COLO668 (cell line): ENCODE data around the gene SUMO3.
A peak's percentile ranks its signal among the peaks of the same experiment; 100 is the strongest.

Source experiments
- DNase-seq: peaks from one replicate; lab custom pipeline; 2025; ENCODE audit not compliant: unreplicated experiment; lab: John Stamatoyannopoulos, UW

The SUMO3 gene

DNA sequence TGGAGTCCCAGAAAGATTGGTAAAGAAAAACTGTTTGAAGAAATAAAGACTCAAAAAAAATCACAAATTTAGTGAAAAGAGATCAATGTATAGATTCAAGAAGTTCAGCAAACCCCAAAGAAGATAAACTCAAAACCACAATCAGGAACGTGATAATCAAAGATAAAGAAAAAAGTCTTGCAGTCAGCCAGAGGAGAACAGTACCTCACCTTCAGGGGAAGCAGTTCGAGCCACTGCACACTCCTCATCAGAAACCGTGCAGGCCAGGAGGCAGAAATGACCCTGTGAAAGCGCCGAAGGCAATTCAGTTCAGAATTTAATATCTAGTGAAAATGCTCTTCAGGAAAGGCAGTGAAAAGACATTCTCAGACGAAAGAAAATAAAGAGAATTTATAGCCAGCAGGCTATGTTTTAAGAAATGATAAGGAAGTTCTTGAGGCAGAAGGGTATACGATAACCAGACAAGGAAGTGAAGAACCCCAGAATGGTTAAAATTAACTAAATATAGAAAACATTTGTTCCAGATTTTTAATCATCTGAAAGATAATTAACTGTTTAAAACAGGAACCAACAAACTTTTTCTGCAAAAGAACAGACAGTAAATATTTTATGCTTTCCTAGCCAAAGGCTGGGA lies 13.5 kb upstream of the SUMO3 start:
- no peak for DNase-seq

DNA sequence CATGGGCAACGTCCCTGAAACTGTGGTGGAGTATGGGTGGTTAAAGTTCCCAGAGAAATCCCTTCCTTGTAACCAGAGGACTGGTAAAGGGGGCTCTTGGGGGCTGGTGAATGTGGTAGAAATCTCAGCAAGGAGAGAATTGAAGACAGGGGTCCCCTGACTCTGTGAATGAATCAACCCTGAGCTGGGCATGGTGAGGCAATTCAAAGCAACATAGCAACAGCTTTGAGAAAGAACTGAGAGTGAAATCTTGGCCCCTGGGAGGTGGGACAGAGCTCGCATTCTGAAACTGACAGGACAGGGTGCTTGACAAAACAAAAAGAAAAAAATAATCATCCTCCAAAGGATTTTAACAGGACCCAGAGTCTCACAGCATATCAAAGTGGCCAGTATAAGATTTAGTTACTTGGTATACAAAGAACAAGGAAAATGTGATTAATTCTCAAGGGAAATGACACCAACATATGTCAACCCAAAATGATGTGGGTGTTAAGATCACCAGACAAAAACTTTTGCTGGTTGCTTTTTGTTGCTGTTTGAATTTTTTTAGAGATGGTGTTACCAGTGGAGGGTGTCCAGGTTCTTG lies 11.7 kb upstream of the SUMO3 start:
- no peak for DNase-seq

DNA sequence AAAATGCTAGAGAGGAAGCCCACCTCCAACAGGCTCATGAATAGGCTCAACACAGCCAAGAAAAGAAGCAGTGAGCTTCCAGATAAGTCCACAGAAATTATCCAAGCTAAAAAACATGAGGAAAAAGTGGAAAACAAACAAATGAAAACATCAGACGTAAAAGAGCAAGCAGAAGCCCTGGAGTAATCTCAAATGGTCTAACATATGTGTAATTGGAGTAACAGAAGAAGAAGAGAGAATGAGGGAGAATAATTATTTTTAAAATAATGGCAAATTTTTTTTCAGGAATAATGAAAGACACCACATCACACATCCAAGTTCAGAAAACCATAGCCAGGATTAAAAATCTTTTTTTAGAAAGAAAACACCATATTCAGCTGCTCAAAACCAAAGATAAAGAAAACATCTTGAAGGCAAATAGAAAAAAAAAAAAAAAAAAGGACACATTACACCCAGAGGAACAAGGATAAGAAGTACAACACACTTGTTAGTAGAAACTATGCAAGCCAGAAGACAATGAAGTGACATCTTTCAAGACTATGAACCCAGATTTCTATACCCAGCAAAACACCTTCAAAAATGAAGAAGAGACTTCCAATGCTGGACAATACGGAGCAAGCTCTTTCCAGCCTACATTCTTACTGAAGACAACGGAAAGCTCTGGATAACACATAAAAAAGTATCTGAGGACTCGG lies 10.6 kb upstream of the SUMO3 start:
- DNase-seq: no peak

DNA sequence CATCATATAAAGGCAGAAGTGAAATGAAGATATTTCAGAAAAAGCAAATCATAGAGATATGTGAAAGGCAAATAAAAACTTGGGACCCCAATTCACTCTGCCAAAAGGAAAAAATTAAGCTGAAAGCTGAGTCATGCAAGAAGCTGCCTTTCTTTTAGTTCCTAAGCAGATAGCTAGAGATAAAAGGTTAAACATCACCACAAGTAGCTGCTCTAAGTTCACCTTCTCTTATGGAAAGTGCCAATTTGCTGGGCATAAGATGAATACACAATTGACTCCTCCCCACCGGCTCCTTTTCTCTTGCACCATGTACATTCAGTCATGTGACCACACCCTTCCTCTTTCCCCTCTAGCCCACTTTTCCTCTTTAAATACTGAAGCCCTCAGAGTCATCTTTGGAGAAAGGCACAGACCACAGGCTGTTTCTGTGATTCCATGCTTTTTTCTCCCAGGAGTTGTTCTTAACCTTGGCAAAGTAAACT lies 5.4 kb upstream of the SUMO3 start:
- DNase-seq: no peak

DNA sequence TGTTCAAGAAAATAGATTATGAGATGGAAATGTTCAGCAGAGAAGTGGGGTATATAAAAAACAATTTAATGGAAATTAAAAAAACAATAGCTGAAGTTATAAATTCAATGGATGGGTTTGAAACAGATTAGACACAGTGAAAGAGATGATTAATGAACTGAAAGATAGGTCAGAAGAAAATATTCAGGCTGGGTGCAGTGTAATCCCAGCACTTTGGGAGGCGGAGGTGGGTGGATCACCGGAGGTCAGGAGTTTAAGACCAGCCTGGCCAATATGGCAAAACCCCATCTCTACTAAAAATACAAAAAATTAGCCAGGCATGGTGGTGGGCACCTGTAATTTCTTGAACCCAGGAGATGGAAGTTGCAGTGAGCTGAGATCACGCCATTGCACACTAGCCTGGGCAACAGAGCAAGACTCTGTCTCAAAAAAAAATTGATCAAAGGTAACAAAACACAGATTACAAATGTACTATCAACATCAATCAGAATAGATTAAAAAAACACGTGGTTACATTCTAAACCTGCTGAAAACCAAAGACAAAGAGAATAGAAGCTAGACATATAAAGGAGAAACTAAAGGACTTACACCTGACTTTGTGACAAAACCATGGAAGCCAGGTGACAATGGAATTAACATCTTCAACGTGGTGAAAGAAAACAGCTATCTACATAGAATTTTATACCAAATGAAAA lies 4.8 kb upstream of the SUMO3 start:
- no peak for DNase-seq

DNA sequence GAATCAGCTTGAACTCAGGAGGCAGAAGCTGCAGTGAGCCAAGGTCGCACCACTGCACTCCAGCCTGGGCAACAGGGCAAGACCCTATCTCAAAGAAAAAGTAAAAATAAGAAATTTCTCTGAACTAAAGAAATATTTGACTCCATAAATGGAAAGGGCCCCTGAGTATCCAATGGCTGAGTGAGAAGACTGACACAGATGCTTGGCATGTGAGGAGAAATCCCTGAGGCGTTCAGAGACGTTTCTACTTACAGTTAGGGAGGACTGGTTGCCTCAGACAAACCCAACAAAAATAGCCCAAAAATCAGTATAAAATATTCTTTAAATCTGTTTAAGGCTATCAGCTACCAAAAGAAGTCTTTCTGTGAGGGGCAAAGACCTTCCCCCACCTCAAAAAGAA lies 3.0 kb upstream of the SUMO3 start:
- DNase-seq: no peak

DNA sequence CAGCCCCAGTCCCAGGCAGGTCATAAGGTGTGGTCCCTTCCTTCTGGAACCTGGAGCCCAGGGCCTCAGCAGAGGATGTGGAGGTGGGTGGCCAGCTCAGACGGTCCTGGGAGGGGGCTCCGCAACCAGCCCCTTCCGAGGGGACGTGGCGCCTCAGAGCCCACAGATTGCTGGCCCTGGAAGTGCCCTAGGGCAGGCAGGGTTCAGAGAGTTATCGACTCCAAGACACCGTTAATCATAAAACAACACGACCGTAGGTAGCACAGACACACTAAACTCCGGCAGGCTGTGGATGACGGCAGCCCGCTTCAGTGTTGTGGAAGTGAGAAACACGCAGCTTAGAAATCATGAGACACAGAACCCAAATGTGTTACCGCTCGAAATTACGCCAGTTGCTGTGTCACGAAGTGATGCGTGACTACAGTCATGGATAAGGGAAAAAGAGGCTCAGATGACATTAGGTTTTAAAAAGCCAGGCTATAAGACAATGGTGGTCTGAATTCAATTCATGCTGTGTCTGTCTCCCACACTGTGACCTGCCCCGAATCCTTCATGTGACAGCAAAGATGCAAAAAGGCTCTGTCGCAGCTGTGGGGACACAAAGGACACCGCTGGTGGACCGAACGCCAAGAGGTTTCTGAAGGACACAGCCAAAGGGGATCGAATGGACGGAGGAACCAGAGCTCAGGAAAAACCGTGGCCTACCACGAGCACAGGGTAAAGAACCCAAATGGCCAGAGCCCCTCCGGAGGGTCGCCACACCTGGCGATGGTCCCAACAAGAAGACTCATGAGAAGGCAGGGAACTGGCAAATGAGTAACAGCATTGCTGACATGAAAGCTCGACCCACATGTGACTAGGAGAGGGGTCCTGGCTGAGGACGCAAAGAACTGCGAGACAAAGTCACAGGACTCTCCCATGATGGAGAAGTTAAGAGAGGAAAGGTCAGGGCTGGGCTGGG lies 1.7 kb upstream of the SUMO3 start:
- DNase-seq: no peak

DNA sequence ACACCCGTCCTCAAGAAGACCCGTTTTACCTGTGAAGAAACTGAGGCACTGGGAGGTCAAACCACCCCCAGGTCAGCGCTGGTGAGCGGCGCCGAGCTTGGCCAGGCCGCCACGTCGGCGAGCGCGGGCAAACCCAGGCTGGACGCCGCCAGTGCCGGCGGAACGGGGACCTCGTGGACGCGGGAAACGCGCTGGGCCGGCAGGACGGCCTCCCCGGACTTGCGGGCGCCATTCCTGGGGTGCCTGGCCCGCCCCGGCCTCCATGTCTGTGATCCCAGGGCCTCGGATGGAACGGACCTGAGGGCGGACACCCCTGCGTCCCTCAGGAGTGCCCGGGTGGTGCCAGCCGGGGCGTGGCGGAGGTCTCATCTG lies 764 bp upstream of the SUMO3 start:
- DNase-seq: no peak

DNA sequence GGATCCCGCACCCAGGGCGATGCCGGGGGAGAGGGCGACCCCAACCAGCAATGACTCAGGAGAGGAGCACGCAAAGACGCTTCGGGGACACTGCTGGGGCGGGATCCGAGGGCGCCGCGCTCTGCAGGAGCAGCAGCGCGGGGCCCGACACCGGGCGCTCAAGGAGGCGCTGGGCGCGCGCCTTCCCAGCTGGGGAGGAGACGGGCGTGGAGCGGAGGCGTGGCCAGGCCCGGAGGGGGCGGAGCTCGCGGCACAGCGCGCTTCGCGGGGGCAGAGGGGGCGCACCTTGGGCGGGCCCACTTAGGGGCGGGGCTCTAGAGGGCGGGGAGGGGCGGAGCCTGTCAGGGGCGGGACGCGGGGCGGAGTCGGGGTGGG lies 369 bp downstream of the SUMO3 start:
- peak; percentile 90 for DNase-seq

DNA sequence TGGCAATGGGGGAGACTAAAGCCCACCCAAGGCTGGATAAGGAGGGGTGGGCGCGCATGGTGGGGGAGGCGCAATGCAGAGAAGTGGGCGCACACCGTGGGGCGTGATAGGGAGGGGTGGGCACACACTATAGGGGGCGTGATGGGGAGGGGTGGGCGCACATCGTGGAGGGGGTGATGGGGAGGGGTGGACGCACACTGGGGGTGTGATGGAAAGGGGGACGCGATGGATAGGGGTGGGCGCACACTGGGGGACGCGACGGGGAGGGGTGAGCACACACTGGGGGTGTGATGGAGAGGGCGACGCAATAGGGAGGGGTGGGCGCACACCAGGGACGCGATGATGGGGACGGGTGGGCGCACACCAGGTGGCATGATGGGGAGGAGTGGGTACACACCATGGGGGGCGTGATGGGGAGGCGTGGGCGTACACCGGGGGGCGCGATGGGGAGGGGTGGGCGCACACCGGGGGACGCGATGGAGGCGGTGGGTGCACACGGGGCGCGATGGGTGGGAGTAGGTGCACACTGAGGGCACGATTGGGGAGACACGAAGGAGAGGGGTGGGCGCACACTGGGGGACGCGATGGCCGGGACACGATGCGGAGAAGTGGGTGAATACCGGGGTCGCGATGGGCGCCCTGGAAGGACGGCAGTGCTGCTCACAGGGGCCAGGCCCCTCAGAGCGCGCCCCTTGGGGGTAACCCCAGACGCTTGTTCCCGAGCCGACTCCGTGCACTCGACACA lies 929 bp downstream of the SUMO3 start:
- no peak for DNase-seq

DNA sequence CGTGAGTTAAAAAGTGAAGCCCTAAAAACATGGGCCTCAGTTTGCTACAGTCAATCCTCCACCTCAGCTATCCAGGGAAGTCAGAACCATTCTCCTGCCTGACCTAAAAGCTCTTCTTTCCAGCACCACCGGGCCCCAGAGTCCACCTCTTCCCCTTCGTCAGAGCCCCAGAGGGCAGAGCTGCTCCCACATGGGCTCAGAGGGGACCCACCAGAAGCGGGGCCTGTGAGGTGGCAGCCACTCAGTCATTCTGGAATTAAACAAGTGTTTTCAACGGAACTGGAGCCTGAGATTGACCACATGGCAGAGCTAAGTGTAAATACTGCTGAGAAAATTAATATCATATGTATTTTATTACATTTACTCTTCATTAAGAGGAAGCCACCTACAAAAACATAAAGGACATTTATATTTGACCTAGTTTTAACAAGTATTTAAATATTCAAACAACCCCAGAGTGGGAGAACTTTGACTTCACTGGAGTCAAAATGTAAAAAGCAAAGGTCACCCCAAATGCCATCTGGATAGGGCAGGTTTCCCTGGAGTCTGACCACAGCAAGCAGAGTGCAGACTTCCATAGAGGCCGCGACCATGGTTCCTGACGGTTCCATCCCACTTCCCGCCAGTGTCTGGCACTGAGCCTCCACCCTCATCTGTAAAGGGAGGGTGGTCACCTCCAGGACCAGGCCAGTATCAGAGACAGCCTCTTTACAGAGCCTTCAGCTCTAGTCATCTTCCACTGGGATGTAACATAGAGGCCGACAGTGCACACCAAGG lies 1.8 kb downstream of the SUMO3 start:
- DNase-seq: peak; percentile 24

DNA sequence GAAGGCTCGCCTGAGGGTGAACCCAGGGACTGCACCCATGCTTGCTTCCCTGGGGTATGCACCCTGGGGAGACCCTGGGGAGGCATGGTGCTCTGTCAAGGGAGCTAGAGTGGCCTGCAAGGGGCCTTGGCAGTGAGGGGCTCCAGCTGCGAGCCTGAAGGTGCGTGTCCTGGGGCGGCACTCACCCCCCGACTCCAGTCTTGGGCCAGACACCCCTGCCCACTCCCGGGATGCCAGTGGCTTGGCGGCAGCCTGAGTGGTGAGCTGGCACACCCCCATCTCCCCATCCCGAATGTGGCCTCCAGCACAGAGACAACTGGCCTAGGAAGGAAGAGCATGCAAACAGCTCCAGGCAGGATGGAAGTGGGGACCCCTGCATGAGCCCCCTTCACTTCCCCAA lies 2.6 kb downstream of the SUMO3 start:
- no peak for DNase-seq

DNA sequence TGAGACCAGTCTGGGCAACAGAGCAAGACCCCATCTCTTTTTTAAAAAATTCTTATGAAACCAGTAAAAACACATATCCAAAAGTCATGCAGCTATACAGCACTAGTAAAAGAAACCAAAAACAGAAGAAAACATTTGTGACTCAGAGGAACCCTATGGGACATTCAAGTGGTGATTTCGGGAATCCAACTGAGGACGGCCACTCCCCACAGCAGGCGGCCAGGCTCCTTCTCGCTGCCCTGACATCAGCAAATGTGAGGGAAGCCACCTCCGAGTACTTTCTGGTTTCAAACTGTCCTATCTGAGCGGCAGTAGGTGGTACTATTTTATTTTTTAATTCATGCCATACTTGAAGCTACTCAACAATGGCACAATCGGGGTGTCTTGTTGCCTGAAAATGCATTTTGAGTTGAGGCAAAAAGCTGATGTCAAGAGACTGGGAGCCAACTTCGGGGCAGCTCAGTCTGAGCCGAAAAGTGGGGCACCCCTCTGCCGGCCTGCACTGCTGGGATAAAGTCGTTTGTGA lies 3.3 kb downstream of the SUMO3 start:
- no peak for DNase-seq

DNA sequence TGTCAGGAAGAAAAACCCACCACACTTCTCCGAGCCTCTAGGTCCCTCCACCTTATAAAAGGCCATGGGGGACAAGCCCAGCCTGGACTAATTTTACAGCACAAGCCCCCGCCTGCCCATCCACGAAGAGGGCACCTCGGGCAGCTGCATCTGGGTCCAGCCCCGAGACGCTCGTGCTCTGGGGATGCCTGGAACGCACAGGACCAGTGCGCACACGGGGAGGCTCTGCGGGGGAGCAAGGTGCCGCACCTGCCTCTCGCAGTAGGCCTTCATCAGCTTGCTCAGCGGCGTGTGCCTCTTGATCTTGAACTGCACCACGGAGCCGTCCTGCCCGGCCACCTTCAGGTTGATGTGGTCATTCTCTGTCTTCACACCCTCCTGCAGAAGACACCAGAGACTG lies 4.1 kb downstream of the SUMO3 start:
- DNase-seq: no peak

DNA sequence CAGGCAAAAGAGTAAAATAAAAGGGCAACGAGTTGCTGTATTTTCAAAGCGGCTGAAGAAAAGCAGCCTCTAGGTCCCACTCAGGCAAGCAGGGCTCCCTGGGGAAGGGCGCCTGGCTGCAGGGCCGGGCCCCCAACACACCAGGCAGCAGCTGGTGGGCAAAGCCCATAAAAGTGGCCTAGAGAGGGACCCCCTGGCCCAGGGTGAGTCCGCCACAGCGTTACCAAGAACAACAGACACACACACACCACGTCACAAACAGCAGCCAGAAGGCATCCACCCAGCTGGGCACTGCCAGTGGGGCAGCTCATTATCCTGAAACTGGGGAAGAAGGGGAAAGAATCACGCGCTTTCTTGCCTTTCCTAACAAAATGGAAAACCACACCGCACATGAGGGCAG lies 4.7 kb downstream of the SUMO3 start:
- DNase-seq: no peak

DNA sequence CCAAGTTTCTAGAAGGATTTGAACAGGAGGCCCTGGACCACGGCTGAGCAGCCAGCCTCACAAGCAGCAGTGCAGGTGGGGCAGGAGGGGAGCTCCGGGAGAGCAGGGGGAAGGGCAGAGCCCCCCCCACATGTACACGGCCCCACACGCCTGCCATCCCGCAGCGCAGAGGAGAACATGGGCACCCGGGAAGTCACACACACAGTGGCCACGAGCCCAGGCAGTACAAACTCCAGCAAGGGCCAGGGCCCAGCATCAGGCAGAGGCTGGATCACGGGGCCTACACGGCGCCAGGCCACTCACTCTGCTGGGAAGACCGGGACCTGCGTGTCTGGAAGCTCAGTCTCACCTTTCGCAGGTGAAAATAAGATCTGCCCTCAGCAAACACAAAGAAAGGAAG lies 5.2 kb downstream of the SUMO3 start:
- no peak for DNase-seq

DNA sequence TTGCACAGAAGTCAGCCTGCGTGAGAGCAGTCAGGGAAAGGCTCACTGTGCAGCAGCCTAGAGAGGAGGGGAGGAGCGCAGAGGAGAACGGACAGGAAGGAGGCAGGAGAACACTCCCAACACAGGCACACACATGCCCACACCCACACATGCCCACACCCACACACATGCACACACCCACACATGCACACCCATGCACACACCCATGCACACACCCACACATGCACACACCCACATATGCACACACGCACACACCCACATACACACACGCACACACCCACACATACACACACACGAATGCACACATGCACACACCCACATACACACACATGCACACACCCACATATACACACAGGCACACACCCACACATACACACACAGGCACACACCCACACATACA lies 7.1 kb downstream of the SUMO3 start:
- DNase-seq: no peak

DNA sequence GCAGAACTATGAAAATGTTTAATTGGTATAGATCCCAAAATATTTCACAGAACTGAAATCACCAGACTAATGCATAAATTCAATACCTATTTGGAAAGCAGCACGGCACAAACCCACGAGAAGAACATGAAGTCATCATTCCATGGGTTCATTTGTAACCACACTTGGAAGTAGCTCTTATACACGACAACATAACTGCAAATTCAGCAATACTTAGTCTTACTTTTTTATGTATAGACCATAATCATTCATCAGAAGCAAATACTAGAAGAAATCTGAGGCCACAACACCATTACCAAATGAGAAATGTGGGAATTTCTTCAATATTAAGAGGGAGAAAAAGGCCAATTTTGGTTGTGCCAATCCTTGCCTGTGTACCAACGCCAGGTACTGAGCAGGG lies 12.0 kb downstream of the SUMO3 start:
- DNase-seq: no peak

DNA sequence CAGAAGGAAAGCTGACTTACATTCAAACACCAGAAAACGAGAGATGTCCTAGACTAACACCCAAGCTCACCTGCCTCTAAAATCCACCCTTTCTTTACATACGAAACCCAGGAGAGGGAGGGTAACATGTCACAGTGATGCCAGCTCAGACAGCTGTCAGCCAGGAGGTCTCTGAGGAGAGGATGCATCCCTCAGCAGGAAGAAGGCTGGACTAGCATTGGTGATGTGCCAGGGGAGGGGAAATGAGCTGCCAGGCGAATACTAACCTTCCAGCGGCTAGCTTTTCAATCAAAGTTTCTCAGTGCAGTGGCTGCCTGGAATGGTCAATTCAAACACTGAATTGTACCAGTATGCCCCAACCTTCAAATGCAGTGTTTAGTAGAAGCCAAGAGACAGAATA lies 12.6 kb downstream of the SUMO3 start:
- DNase-seq: no peak
